HepG2 (cell line): ENCODE data around the gene SOX21. TPM values are rescaled to one million over a fixed set of nuclear protein-coding genes. Genes with fewer than 3 reads are reported as not detected.

Source experiments
- ATAC-seq: fragments of 200-7000 bp; cut with Tn5 transposase; 3 replicates; pipeline ENCODE4 v1.9.1; 2020; ENCODE audit warnings: mild to moderate bottlenecking, moderate library complexity
- BruUV-seq: library from RNA; stranded (reverse); fragments of 400-500 nt; replicated peaks from 2 replicates; lab custom pipeline; 2021; lab: Mats Ljungman, UMichigan
- CTCF ChIA-PET: fragments of 300-600 bp; formaldehyde crosslinking; extraction: SDS; loops from one replicate; lab custom pipeline; 2021; ENCODE audit warnings: low total read pairs, inconsistent platforms, low intra/inter-chr PET ratio; lab: Yijun Ruan, JAX
- POLR2A ChIA-PET: fragments of 350-600 bp; sonication (Branson Sonifier 250); formaldehyde crosslinking; loops from one replicate; lab custom pipeline; 2020; ENCODE audit warnings: antibody characterized with exemption, inconsistent platforms; lab: Yijun Ruan, JAX
- DNase-seq: peaks from one replicate; pipeline ENCODE4 v3.0.0-alpha.2; 2015; ENCODE audit warnings: low spot score
- FAIRE-seq: peaks from 3 replicates; lab custom pipeline; 2011; peaks lifted over from hg19 to GRCh38; lab: Jason Lieb, UNC
- H2AFZ ChIP-seq: one replicate; pipeline ENCODE4 v1.6.1; 2011; ENCODE audit warnings: low read length, inconsistent platforms
- H3K27ac ChIP-seq: fragments of 300-600 bp; 3 replicates; pipeline ENCODE4 v1.8.0; 2011; ENCODE audit warnings: mixed run types, mild to moderate bottlenecking, mixed read lengths, low read length, inconsistent platforms; ENCODE audit not compliant: insufficient read depth; ENCODE audit errors: extremely low read length
- H3K27me3 ChIP-seq, 2 experiments: fragments of 200-600 bp in 1 of 2; 2 replicates in 1 of 2; 3 replicates in 1 of 2; pipeline versions ENCODE4 v1.6.0 to v1.8.0; 2011; ENCODE audit warnings: low read length in 2 of 2, mild to moderate bottlenecking in 2 of 2, moderate library complexity in 2 of 2, inconsistent platforms in 1 of 2; ENCODE audit not compliant: insufficient read depth in 2 of 2, control insufficient read depth in 1 of 2
- H3K36me3 ChIP-seq, 2 experiments: fragments of 200-600 bp in 1 of 2; replicated peaks in 1 of 2; 2 replicates in 1 of 2; 3 replicates in 1 of 2; pipeline versions ENCODE4 v1.5.1 to v1.8.0; 2011; ENCODE audit warnings: low read length in 2 of 2, inconsistent platforms in 1 of 2; ENCODE audit not compliant: insufficient read depth in 2 of 2, control insufficient read depth in 1 of 2
- H3K4me1 ChIP-seq: 2 replicates; pipeline ENCODE4 v1.5.1; 2012; ENCODE audit warnings: low read length, inconsistent platforms; ENCODE audit not compliant: insufficient read depth
- H3K4me2 ChIP-seq: 2 replicates; pipeline ENCODE4 v1.6.0; 2011; ENCODE audit warnings: low read depth, low read length, inconsistent platforms
- H3K4me3 ChIP-seq, 3 experiments: fragments of 200-600 bp in 1 of 3; sonication (generic), shearing (Covaris generic) in 1 of 3; replicated peaks in 1 of 3; 2 replicates each; pipeline ENCODE4 v1.5.1; 2011 to 2016; ENCODE audit warnings: low read length in 3 of 3, inconsistent platforms in 2 of 3, low read depth in 2 of 3, mild to moderate bottlenecking in 2 of 3, control low read depth in 1 of 3, mixed read lengths in 1 of 3; ENCODE audit not compliant: insufficient read depth in 1 of 3
- H3K79me2 ChIP-seq: one replicate; pipeline ENCODE4 v1.6.1; 2011; ENCODE audit warnings: low read length, inconsistent platforms; ENCODE audit not compliant: insufficient read depth
- H3K9ac ChIP-seq: 2 replicates; pipeline ENCODE4 v1.6.0; 2011; ENCODE audit warnings: mild to moderate bottlenecking, low read depth, low read length, inconsistent platforms; ENCODE audit not compliant: insufficient read depth
- H3K9me3 ChIP-seq: 2 replicates; pipeline ENCODE4 v1.5.1; 2012; ENCODE audit warnings: mild to moderate bottlenecking, low read length
- H4K20me1 ChIP-seq: 2 replicates; pipeline ENCODE4 v1.6.0; 2011; ENCODE audit warnings: inconsistent platforms, mild to moderate bottlenecking, low read length, moderate library complexity; ENCODE audit not compliant: insufficient read depth
- FIP1L1 ChIP-seq: fragments of 200-400 bp; formaldehyde crosslinking; IDR thresholded peaks from 2 replicates; pipeline ENCODE4 v1.6.1; 2018; ENCODE audit warnings: low read depth, mild to moderate bottlenecking, low read length, moderate library complexity, borderline replicate concordance; ENCODE audit not compliant: insufficient read depth
- KDM1A ChIP-seq: IDR thresholded peaks from 2 replicates; pipeline ENCODE4 v1.6.1; 2016; ENCODE audit warnings: missing compliant biosample characterization
- ZNF337 ChIP-seq: sonication (generic); formaldehyde crosslinking; IDR thresholded peaks from 2 replicates; pipeline ENCODE4 v1.5.1; 2020; ENCODE audit warnings: missing genetic modification reagents, low read depth, mild to moderate bottlenecking, borderline replicate concordance
- ZNF546 ChIP-seq: sonication (generic); formaldehyde crosslinking; conservative IDR thresholded peaks from 2 replicates; pipeline ENCODE4 v1.8.1; 2023; ENCODE audit warnings: mild to moderate bottlenecking, missing genetic modification reagents
- ZNF570 ChIP-seq: sonication (generic); formaldehyde crosslinking; IDR thresholded peaks from 2 replicates; pipeline ENCODE4 v1.4.0; 2020; ENCODE audit warnings: mild to moderate bottlenecking, missing genetic modification reagents, borderline replicate concordance
- ZNF615 ChIP-seq: sonication (generic); formaldehyde crosslinking; IDR thresholded peaks from 2 replicates; pipeline ENCODE4 v1.5.0; 2020; ENCODE audit warnings: mild to moderate bottlenecking, missing genetic modification reagents, borderline replicate concordance
- WGBS: methylation state at CpG from one replicate; pipeline ENCODE4 v1.1.6; 2017; ENCODE audit warnings: low lambda C conversion rate; 5-methylcytosine and 5-hydroxymethylcytosine counted together
- in situ Hi-C: cut with HindIII; loops from 2 replicates; pipeline ENCODE4 v1.10.0; 2017; ENCODE audit warnings: low pct_unique_long_range_greater_than_20kb; ENCODE audit not compliant: extremely low pct_ligation_motif_present
- intact Hi-C: fragments of 100-400 bp; cut with micrococcal nuclease; formaldehyde crosslinking; loops from one replicate; pipeline ENCODE4 v1.10.0; 2022; ENCODE audit not compliant: unreplicated experiment
- polyA plus RNA-seq, 8 experiments: library from polyadenylated mRNA; depleted of rRNA in 3 of 8; stranded (reverse) in 7 of 8; unstranded in 1 of 8; fragments of >200 nt; fragmentation: Illumina TruSeq in 4 of 8; extraction: Trizol in 4 of 8; gene quantifications; 2 replicates each; pipeline versions ENCODE4 v1.2.1 to v1.2.3, GENCODE V29; 2011 to 2016; ENCODE audit warnings: low read depth in 4 of 8, missing spikeins in 1 of 8, mixed read lengths in 1 of 8; ENCODE audit not compliant: insufficient read depth in 1 of 8
- total RNA-seq, 5 experiments: library from RNA; depleted of rRNA; stranded (reverse); fragments of >200 nt; fragmentation: Illumina TruSeq; extraction: Trizol; gene quantifications; 2 replicates each; pipeline ENCODE4 v1.2.3, GENCODE V29; 2016; ENCODE audit warnings: low read depth in 1 of 5
- TF ChIP-seq, protein P1 (sequence below): sonication (generic); formaldehyde crosslinking; IDR thresholded peaks from 2 replicates; pipeline ENCODE4 v1.4.0; 2020; ENCODE audit warnings: mild to moderate bottlenecking, missing genetic modification reagents
- TF ChIP-seq, protein P2 (sequence below): sonication (generic); formaldehyde crosslinking; IDR thresholded peaks from 2 replicates; pipeline ENCODE4 v1.8.0; 2022; ENCODE audit warnings: mild to moderate bottlenecking, missing genetic modification reagents, borderline replicate concordance
- TF ChIP-seq, protein P3 (sequence below): sonication (generic); formaldehyde crosslinking; IDR thresholded peaks from 2 replicates; pipeline ENCODE4 v1.4.0; 2020; ENCODE audit warnings: mild to moderate bottlenecking, missing genetic modification reagents

Gene SOX21
- total and polyA plus RNA-seq, 2 of the 13 experiments (the other 11 are each of a cell fraction or from before 2014, with no cell fraction given), result not detected

DNA sequence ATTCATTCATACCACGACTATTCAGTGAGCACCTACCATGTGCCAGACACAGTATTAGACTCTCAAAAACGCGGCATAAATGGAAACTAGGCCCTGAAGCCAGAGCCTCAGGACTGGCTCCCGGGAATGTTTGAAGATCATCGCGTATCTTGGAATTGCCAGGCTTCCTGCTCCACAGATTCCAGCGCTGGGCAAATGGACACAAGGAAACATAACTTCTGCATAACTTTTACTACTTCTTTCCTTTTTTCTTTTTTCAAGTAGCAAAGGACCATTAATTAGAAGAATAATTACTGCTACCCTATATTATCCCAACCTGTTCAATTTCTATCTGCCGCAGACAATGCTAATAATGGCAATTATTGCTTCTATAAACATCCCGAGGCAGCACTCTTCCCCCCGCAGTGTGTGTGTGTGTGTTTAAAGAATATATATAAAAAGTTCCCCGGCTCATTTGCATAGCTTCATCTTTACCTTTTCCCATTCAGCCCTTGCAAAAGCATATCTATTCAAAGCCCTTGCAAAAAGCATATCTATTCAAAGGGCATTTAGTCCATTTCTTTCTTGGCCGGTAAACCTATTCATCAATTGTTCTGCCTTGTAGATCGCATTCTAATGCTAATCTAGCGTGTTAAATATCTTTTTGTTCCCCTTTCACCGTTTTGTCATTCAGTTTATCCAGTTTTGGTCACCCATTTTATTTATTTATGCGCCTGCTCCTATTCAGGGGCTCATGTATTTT is 6.1 kb downstream of the SOX21 start:
- in situ Hi-C loops, result no loop called here
- CTCF ChIA-PET, result no interaction called here
- TF ChIP-seq KDM1A (CRISPR knock-in tag) (no peak), ZNF546 (CRISPR knock-in tag) (no peak), ZNF337 (no peak), ZNF615 (CRISPR knock-in tag) (no peak), FIP1L1 (no peak), ZNF570 (CRISPR knock-in tag) (no peak)
- TF ChIP-seq, protein P1, sequence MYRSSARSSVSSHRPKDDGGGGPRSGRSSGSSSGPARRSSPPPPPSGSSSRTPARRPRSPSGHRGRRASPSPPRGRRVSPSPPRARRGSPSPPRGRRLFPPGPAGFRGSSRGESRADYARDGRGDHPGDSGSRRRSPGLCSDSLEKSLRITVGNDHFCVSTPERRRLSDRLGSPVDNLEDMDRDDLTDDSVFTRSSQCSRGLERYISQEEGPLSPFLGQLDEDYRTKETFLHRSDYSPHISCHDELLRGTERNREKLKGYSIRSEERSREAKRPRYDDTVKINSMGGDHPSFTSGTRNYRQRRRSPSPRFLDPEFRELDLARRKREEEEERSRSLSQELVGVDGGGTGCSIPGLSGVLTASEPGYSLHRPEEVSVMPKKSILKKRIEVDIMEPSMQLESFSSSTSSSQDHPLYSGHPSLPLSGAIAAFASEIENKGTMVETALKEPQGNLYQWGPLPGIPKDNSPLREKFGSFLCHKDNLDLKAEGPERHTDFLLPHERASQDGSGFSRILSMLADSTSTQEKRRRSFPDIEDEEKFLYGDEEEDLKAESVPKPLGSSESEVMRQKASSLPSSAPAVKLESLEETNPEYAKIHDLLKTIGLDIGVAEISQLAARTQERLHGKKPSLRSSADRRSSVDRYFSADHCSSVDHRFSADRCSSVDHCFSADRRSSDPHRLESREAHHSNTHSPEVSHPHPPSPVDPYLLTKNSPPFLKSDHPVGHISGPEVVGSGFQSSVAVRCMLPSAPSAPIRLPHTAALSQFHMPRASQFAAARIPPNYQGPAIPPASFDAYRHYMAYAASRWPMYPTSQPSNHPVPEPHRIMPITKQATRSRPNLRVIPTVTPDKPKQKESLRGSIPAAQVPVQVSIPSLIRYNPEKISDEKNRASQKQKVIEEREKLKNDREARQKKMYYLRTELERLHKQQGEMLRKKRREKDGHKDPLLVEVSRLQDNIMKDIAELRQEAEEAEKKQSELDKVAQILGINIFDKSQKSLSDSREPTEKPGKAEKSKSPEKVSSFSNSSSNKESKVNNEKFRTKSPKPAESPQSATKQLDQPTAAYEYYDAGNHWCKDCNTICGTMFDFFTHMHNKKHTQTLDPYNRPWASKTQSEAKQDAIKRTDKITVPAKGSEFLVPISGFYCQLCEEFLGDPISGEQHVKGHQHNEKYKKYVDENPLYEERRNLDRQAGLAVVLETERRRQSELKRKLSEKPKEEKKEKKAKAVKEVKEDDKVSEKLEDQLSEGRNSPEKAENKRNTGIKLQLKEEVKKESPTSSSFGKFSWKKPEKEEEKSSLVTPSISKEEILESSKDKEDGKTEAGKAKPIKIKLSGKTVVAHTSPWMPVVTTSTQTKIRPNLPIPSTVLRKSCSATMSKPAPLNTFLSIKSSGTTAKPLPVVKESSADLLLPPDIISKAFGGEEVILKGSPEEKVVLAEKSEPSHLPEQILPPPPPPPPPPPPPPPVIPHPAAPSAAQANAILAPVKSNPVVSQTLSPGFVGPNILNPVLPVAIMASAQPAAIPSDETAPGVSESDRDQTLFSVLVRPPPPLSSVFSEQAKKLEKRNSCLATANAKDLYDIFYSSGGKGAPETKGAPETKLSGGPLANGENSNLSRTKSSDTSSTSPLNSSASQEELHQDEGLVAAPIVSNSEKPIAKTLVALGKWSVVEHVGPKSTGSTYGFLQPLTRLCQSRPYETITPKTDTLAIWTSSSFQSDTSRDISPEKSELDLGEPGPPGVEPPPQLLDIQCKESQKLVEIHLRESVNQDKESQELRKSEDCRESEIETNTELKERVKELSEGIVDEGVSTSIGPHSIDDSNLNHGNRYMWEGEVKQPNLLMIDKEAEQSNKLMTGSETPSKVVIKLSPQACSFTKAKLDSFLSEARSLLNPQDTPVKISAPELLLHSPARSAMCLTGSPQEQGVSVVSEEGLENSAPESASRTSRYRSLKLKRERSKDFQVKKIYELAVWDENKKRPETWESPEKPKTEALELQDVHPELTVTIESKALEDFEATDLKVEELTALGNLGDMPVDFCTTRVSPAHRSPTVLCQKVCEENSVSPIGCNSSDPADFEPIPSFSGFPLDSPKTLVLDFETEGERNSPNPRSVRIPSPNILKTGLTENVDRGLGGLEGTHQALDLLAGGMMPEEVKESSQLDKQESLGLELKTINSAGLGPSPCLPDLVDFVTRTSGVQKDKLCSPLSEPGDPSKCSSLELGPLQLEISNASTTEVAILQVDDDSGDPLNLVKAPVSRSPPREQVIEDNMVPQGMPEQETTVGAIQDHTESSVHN (CRISPR knock-in tag), result no peak
- TF ChIP-seq, protein P2, sequence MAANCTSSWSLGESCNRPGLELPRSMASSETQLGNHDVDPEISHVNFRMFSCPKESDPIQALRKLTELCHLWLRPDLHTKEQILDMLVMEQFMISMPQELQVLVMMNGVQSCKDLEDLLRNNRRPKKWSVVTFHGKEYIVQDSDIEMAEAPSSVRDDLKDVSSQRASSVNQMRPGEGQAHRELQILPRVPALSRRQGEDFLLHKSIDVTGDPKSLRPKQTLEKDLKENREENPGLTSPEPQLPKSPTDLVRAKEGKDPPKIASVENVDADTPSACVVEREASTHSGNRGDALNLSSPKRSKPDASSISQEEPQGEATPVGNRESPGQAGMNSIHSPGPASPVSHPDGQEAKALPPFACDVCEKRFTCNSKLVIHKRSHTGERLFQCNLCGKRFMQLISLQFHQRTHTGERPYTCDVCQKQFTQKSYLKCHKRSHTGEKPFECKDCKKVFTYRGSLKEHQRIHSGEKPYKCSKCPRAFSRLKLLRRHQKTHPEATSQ (CRISPR knock-in tag), result no peak
- TF ChIP-seq, protein P3, sequence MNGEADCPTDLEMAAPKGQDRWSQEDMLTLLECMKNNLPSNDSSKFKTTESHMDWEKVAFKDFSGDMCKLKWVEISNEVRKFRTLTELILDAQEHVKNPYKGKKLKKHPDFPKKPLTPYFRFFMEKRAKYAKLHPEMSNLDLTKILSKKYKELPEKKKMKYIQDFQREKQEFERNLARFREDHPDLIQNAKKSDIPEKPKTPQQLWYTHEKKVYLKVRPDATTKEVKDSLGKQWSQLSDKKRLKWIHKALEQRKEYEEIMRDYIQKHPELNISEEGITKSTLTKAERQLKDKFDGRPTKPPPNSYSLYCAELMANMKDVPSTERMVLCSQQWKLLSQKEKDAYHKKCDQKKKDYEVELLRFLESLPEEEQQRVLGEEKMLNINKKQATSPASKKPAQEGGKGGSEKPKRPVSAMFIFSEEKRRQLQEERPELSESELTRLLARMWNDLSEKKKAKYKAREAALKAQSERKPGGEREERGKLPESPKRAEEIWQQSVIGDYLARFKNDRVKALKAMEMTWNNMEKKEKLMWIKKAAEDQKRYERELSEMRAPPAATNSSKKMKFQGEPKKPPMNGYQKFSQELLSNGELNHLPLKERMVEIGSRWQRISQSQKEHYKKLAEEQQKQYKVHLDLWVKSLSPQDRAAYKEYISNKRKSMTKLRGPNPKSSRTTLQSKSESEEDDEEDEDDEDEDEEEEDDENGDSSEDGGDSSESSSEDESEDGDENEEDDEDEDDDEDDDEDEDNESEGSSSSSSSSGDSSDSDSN (CRISPR knock-in tag), result no peak

More for the DNA sequence above, 6.1 kb downstream of the SOX21 start:
- Histone ChIP-seq H3K36me3 (no peaks in the 10 kb centered on the region), H3K27me3 (peaks cover 21 to 91% of the 10 kb centered on the region in 2 experiments), H2AFZ (no peak overlapping the region), H3K9me3 (no peaks in the 10 kb centered on the region), H3K27ac (no peak overlapping the region), H3K4me1 (no peaks in the 10 kb centered on the region), H3K4me3 (no peak overlapping the region), H4K20me1 (no peaks in the 10 kb centered on the region), H3K9ac (no peak overlapping the region), H3K4me2 (no peak overlapping the region), H3K79me2 (no peaks in the 10 kb centered on the region)
- DNase-seq (no peak), ATAC-seq (no peak), FAIRE-seq (no peak)
- intact Hi-C loops, result no loop called here
- POLR2A ChIA-PET, result no interaction called here
- 11% methylated on average over 16 of the region's 16 CpGs for WGBS
- no TSS peak for BruUV-seq
